ENCODE results near the gene MAP4K2. TPM values are rescaled to one million over a fixed set of nuclear protein-coding genes. Genes with fewer than 3 reads are reported as not detected.

The MAP4K2 gene
- total and polyA plus RNA-seq, 2 of the 13 experiments (the other 11 are each of a cell fraction or from before 2014, with no cell fraction given) = 8.3 to 17.6 TPM

DNA sequence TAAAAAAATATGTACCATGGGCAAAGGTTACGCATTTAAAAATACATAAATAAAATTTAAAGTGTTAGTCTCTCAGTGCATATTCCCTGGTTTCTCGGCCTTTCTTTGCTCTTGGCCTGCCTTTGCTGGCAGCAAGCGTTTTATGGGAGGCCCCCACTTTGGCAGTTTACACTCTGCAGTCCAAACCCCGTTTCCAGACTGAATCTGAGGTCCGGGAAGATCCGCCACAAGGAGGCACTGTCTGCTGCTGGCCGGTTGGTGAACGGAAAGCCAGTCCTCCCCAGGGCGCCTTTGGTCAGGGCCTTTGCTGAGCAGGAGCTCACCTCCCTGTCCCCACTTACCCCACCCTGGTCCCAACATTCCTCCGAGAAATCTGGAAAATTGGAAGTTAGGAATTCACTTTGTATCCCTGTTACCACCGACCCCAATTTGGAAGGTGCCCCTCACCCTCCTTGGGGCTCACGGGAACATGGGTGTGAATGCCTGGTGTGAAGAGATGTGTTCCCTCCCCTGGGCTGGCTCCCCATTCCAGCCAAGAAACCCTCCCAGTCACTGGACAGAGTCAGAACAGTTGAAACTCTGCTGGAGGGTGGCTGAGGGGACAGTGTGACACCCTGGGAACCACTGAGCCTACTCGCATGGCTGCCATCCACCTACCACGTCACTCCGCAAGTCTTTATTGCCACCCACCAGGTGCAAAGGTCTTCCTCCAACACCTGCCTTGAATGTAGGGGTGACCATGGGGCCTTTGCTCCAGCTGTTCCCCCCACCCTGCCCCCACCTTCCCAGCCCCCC, 15.3 kb downstream of the MAP4K2 start (continued):
- TF ChIP-seq, protein P1, sequence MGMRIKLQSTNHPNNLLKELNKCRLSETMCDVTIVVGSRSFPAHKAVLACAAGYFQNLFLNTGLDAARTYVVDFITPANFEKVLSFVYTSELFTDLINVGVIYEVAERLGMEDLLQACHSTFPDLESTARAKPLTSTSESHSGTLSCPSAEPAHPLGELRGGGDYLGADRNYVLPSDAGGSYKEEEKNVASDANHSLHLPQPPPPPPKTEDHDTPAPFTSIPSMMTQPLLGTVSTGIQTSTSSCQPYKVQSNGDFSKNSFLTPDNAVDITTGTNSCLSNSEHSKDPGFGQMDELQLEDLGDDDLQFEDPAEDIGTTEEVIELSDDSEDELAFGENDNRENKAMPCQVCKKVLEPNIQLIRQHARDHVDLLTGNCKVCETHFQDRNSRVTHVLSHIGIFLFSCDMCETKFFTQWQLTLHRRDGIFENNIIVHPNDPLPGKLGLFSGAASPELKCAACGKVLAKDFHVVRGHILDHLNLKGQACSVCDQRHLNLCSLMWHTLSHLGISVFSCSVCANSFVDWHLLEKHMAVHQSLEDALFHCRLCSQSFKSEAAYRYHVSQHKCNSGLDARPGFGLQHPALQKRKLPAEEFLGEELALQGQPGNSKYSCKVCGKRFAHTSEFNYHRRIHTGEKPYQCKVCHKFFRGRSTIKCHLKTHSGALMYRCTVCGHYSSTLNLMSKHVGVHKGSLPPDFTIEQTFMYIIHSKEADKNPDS (CRISPR knock-in tag; IDR thresholded peaks at IDR 0.05) = no peak
- TF ChIP-seq GABPB1 (CRISPR knock-in tag; IDR thresholded peaks at IDR 0.05) (no peak), ATM (IDR thresholded peaks at IDR 0.05; ENCODE audit: borderline replicate concordance) (no peak), ZNF629 (CRISPR knock-in tag; conservative IDR thresholded peaks at IDR 0.05) (no peak), SYNCRIP (IDR thresholded peaks at IDR 0.05; ENCODE audit: insufficient read depth, low read depth, low read length) (no peak), ZNF614 (CRISPR knock-in tag; IDR thresholded peaks at IDR 0.05; ENCODE audit: borderline replicate concordance) (peak; percentile 31; the same call in 1 of the 2 replicates), ZNF780A (CRISPR knock-in tag; IDR thresholded peaks at IDR 0.05) (no peak), BRD4 (CRISPR knock-in tag; IDR thresholded peaks at IDR 0.05) (no peak), ZNF468 (CRISPR knock-in tag; IDR thresholded peaks at IDR 0.05) (no peak), NFE2 (CRISPR knock-in tag; IDR thresholded peaks at IDR 0.05) (no peak), ZC3H4 (CRISPR knock-in tag; IDR thresholded peaks at IDR 0.05; ENCODE audit: borderline replicate concordance) (no peak), KDM5B (CRISPR knock-in tag; IDR thresholded peaks at IDR 0.05; ENCODE audit: borderline replicate concordance) (no peak), XRCC5 (optimal IDR thresholded peaks at IDR 0.05; ENCODE audit: low read length) (peak; percentile 69), ZSCAN30 (CRISPR knock-in tag; IDR thresholded peaks at IDR 0.05) (no peak), ZNF101 (CRISPR knock-in tag; IDR thresholded peaks at IDR 0.05; ENCODE audit: borderline replicate concordance, low read depth) (no peak), SAFB2 (CRISPR knock-in tag; IDR thresholded peaks at IDR 0.05; ENCODE audit: borderline replicate concordance, low read depth) (no peak), KAT8 (CRISPR knock-in tag; IDR thresholded peaks at IDR 0.05) (no peak)
- TF ChIP-seq, protein P2, sequence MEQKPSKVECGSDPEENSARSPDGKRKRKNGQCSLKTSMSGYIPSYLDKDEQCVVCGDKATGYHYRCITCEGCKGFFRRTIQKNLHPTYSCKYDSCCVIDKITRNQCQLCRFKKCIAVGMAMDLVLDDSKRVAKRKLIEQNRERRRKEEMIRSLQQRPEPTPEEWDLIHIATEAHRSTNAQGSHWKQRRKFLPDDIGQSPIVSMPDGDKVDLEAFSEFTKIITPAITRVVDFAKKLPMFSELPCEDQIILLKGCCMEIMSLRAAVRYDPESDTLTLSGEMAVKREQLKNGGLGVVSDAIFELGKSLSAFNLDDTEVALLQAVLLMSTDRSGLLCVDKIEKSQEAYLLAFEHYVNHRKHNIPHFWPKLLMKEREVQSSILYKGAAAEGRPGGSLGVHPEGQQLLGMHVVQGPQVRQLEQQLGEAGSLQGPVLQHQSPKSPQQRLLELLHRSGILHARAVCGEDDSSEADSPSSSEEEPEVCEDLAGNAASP (CRISPR knock-in tag; IDR thresholded peaks at IDR 0.05; ENCODE audit: borderline replicate concordance) = no peak
- TF ChIP-seq, protein P3, sequence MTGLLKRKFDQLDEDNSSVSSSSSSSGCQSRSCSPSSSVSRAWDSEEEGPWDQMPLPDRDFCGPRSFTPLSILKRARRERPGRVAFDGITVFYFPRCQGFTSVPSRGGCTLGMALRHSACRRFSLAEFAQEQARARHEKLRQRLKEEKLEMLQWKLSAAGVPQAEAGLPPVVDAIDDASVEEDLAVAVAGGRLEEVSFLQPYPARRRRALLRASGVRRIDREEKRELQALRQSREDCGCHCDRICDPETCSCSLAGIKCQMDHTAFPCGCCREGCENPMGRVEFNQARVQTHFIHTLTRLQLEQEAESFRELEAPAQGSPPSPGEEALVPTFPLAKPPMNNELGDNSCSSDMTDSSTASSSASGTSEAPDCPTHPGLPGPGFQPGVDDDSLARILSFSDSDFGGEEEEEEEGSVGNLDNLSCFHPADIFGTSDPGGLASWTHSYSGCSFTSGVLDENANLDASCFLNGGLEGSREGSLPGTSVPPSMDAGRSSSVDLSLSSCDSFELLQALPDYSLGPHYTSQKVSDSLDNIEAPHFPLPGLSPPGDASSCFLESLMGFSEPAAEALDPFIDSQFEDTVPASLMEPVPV (CRISPR knock-in tag; IDR thresholded peaks at IDR 0.05) = no peak
- TF ChIP-seq, protein P4, sequence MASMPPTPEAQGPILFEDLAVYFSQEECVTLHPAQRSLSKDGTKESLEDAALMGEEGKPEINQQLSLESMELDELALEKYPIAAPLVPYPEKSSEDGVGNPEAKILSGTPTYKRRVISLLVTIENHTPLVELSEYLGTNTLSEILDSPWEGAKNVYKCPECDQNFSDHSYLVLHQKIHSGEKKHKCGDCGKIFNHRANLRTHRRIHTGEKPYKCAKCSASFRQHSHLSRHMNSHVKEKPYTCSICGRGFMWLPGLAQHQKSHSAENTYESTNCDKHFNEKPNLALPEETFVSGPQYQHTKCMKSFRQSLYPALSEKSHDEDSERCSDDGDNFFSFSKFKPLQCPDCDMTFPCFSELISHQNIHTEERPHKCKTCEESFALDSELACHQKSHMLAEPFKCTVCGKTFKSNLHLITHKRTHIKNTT (CRISPR knock-in tag; IDR thresholded peaks at IDR 0.05) = no peak
- TF ChIP-seq, protein P5, sequence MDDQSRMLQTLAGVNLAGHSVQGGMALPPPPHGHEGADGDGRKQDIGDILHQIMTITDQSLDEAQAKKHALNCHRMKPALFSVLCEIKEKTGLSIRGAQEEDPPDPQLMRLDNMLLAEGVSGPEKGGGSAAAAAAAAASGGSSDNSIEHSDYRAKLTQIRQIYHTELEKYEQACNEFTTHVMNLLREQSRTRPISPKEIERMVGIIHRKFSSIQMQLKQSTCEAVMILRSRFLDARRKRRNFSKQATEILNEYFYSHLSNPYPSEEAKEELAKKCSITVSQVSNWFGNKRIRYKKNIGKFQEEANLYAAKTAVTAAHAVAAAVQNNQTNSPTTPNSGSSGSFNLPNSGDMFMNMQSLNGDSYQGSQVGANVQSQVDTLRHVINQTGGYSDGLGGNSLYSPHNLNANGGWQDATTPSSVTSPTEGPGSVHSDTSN (CRISPR knock-in tag; IDR thresholded peaks at IDR 0.05; ENCODE audit: borderline replicate concordance) = no peak
